Ascending aorta (tissue), 2 donors: ENCODE data around the gene PROB1. TPM values are rescaled to one million over a fixed set of nuclear protein-coding genes. Genes with fewer than 3 reads are reported as not detected.

Source experiments
- DNase-seq, 2 donors: peaks; one replicate each; pipeline ENCODE4 v3.0.0-alpha.2; 2019; ENCODE audit warnings: low spot score in 2 of 2
- H3K27ac ChIP-seq, 2 donors: fragments of 200-600 bp; sonication (generic); one replicate each; pipeline ENCODE4 v1.5.1; 2016 to 2017; ENCODE audit warnings: mild to moderate bottlenecking in 1 of 2
- H3K27me3 ChIP-seq: fragments of 200-600 bp; sonication (generic); one replicate; pipeline ENCODE4 v1.5.1; 2017
- H3K36me3 ChIP-seq, 2 donors: fragments of 200-600 bp; sonication (generic); one replicate each; pipeline ENCODE4 v1.5.1; 2016
- H3K4me1 ChIP-seq, 2 donors: fragments of 200-600 bp; sonication (generic); one replicate each; pipeline ENCODE4 v1.5.1; 2016 to 2017; ENCODE audit warnings: mild to moderate bottlenecking in 1 of 2
- H3K4me3 ChIP-seq, 2 donors: fragments of 200-600 bp; sonication (generic); one replicate each; pipeline ENCODE4 v1.5.1; 2016 to 2017; ENCODE audit warnings: mild to moderate bottlenecking in 1 of 2
- H3K9me3 ChIP-seq, 2 donors: fragments of 200-600 bp; sonication (generic); one replicate each; pipeline ENCODE4 v1.5.1; 2016
- intact Hi-C: fragments of 100-400 bp; cut with DNase I; formaldehyde crosslinking; loops from one replicate; pipeline ENCODE4 v1.15.1; 2023
- total RNA-seq: library from RNA; depleted of rRNA; stranded (reverse); fragments of >200 nt; gene quantifications from one replicate; pipeline ENCODE4 v1.1.0, GENCODE V29; 2016
- TF ChIP-seq, protein P1 (sequence below), 3 experiments: fragments of 200-600 bp in 2 of 3; fragments of 450-650 bp in 1 of 3; sonication (generic) in 2 of 3; IDR thresholded peaks; one replicate each; pipeline ENCODE4 v1.5.1; 2016 to 2019; ENCODE audit warnings: antibody characterized with exemption in 3 of 3, mild to moderate bottlenecking in 1 of 3, moderate library complexity in 1 of 3

PROB1 gene
- total RNA-seq, 1 donor from 2014 or later = 4.3 TPM

DNA sequence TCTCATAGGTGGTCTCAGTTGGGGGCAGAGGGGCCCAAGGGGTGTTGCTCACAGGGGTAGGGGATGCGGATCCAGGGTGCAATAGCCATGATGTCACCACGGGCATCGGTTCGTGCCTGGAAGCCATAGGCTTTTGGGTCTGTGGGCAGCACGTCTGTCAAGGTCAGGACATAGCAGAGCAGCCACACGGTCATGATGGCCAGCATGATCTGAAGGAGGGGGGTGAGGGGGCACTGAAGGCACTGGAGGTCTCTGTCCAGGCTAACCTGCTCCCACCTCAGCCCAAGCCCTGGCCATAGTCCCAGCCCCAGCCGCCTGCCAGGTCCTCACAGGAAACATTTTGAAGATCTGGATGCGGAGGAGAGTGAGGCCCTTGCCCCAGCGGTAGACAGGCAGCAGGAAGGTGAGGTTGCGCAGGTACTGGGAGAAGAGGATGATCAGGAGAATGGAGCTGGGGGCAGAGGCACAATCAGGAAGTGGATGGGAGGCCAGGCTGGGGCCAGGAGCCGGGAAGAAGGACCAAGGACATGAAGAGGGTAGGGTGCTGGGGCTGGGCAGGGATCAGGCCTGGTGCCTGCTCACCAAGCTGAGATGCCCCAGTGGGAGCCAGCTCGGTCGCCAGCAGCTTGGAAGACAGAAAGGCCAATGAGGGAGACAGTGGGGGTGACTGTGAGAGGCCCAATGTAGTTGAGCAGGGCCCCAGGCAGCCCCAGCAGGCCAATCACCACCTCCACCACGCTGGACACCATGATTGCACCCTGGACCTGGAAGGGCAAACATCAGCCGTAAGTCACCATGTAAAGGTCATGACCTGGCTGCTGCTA is 15.1 kb downstream of the PROB1 start:
- H3K4me1 ChIP-seq = no peaks in the 10 kb centered on the region
- H3K9me3 ChIP-seq = no peaks in the 10 kb centered on the region
- H3K27me3 ChIP-seq = no peaks in the 10 kb centered on the region
- DNase-seq = no peak
- H3K36me3 ChIP-seq = no peaks in the 10 kb centered on the region
- no peak overlapping the region for H3K4me3 ChIP-seq
- intact Hi-C loops = no loop called here
- TF ChIP-seq, protein P1, sequence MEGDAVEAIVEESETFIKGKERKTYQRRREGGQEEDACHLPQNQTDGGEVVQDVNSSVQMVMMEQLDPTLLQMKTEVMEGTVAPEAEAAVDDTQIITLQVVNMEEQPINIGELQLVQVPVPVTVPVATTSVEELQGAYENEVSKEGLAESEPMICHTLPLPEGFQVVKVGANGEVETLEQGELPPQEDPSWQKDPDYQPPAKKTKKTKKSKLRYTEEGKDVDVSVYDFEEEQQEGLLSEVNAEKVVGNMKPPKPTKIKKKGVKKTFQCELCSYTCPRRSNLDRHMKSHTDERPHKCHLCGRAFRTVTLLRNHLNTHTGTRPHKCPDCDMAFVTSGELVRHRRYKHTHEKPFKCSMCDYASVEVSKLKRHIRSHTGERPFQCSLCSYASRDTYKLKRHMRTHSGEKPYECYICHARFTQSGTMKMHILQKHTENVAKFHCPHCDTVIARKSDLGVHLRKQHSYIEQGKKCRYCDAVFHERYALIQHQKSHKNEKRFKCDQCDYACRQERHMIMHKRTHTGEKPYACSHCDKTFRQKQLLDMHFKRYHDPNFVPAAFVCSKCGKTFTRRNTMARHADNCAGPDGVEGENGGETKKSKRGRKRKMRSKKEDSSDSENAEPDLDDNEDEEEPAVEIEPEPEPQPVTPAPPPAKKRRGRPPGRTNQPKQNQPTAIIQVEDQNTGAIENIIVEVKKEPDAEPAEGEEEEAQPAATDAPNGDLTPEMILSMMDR (IDR thresholded peaks at IDR 0.05) = no peak
- no peak overlapping the region for H3K27ac ChIP-seq

DNA sequence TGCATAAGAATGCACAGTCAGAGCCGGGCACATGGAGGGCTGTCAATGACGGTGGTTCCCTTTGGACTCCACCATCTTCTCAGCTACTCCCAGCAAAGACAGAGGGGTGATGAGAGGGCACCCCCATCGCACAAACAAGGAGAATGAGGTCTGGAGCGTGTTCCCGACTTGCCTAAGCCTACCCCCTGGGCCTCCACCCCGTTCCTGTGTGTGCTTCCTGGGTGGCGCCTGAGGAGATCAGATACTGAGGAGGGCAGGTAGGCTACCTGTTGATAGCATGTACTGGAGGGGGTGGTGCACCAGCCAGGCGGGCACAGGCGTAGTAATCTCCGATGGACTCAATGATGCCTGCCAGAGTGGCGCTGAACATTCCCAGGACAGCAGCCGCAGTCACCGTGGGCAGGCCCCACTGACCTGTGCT is 16.0 kb downstream of the PROB1 start:
- TF ChIP-seq, protein P1 (IDR thresholded peaks at IDR 0.05) = no peak
- no peaks in the 10 kb centered on the region for H3K27me3 ChIP-seq
- H3K27ac ChIP-seq = no peak overlapping the region
- H3K4me1 ChIP-seq = no peaks in the 10 kb centered on the region
- DNase-seq = no peak
- no peaks in the 10 kb centered on the region for H3K9me3 ChIP-seq
- no peak overlapping the region for H3K4me3 ChIP-seq
- H3K36me3 ChIP-seq = no peaks in the 10 kb centered on the region
- intact Hi-C loops = no loop called here

DNA sequence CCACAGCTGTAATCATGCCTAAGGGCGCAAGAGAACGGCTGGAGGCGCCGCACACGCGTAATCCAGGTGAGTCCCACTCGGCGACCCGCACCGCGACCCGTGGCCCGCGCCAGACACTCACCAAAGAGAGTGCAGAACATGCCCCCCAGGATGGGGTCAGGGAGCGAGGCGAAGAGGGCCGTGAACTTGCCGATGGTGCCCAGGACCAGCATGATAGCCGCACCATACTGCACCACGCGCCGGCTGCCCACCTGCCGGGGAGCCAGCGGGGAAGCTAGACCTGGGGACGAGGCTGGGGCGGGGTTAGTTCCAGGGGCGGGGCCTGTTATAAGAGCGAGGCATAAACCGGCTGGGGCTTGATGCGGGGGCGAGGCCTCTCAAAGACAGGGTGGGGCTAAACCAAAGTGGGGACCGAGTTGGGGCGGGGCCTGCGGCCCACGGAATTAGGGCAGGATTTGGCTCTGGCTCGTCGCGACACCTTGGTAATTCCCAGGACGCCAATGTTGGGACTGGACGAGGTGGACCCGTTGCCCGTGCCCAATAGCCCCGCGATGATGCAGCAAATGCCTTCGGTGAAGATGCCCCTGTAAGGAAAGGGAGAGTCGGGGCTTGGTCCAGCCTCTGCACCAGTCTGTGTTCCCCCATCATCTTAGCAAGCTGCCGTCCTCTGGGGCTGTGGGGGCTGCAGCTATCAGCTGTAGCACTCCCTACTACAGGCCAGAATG is 16.6 kb downstream of the PROB1 start:
- no peak overlapping the region for H3K27ac ChIP-seq
- H3K4me3 ChIP-seq = no peak overlapping the region
- H3K9me3 ChIP-seq = no peaks in the 10 kb centered on the region
- intact Hi-C loops = no loop called here
- peaks cover 0 to under 1% of the 10 kb centered on the region in 2 donors for H3K36me3 ChIP-seq
- no peak for DNase-seq
- no peaks in the 10 kb centered on the region for H3K27me3 ChIP-seq
- TF ChIP-seq, protein P1 (IDR thresholded peaks at IDR 0.05) = no peak
- no peaks in the 10 kb centered on the region for H3K4me1 ChIP-seq

DNA sequence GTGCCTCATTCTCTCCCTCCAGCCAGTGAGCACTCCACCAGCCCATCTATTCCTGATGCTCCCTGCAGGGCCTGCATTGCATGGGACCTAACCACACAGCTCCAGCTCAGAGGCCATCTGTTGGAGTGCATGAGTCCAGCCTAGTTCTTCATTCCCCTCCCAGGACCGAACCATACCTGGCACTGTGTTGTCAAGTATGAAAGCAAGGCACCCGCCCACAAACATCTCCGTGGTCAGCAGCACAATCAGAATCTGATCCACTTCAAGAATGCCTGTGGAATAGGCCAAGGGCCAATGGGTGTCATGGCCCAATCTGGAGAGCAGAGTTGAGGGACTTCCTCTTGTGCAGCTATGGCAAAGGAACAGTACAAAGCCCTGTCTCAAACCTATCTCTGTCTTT is 17.7 kb downstream of the PROB1 start:
- no peaks in the 10 kb centered on the region for H3K9me3 ChIP-seq
- H3K36me3 ChIP-seq = peaks cover 2 to 8% of the 10 kb centered on the region in 2 donors
- no peak for DNase-seq
- no peaks in the 10 kb centered on the region for H3K27me3 ChIP-seq
- intact Hi-C loops = no loop called here
- H3K4me1 ChIP-seq = no peaks in the 10 kb centered on the region
- H3K4me3 ChIP-seq = no peak overlapping the region
- TF ChIP-seq, protein P1 (IDR thresholded peaks at IDR 0.05) = no peak
- H3K27ac ChIP-seq = no peak overlapping the region

DNA sequence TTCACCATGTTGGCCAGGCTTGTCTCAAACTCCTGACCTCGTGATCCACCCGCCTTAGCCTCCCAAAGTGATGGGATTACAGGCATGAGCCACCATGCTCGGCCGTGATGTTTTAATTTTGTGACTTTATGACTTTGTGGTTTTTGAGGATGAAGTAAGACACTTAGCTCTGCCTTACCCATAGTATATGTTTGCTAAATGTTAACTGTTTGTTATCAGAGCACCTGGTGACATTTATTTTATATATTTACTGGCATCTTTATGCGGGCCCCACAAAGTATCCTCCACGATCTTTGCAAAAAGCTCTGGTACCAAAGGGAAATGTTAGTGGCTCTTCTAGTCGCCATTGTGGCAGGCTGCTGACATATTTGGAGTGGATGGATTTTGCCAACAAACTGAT is 18.5 kb downstream of the PROB1 start:
- no peak for DNase-seq
- intact Hi-C loops = no loop called here
- Histone ChIP-seq H3K36me3 (peaks cover 10 to 16% of the 10 kb centered on the region in 2 donors), H3K9me3 (no peaks in the 10 kb centered on the region), H3K27ac (no peak overlapping the region), H3K4me3 (no peak overlapping the region), H3K4me1 (no peaks in the 10 kb centered on the region), H3K27me3 (no peaks in the 10 kb centered on the region)
- TF ChIP-seq, protein P1 (IDR thresholded peaks at IDR 0.05) = no peak
